GM18951 (cell line): Measurements from ENCODE around the gene CNDP1.

ENCODE experiments used
- POLR2A ChIP-seq: IDR thresholded peaks from 4 replicates; pipeline ENCODE4 v1.6.1; 2011; ENCODE audit warnings: mild to moderate bottlenecking; ENCODE audit not compliant: insufficient read length, insufficient read depth; ENCODE audit errors: extremely low read depth
- in situ Hi-C: fragments of 300-500 bp; cut with MboI; formaldehyde crosslinking; loops from one replicate; pipeline ENCODE4 v1.12.0; 2022; ENCODE audit warnings: low sequenced_read_pairs, mixed read lengths, inconsistent platforms; ENCODE audit not compliant: unreplicated experiment

The CNDP1 gene

GRCh38 chr18:74509856-74510769 is 24.2 kb upstream of the CNDP1 start:
- in situ Hi-C loops: no loop called here
- no peak for TF ChIP-seq POLR2A

- no peak for TF ChIP-seq POLR2A
- in situ Hi-C loops: no loop called here
These were observed 23.6 kb upstream of the CNDP1 start for GRCh38 chr18:74510770-74511095.

GRCh38 chr18:74511823-74512222 is 22.5 kb upstream of the CNDP1 start:
- no peak for TF ChIP-seq POLR2A
- in situ Hi-C loops: no loop called here

GRCh38 chr18:74512321-74513053 is 21.8 kb upstream of the CNDP1 start:
- no peak for TF ChIP-seq POLR2A
- in situ Hi-C loops: no loop called here

GRCh38 chr18:74513149-74513882 is 21.0 kb upstream of the CNDP1 start:
- in situ Hi-C loops: no loop called here
- TF ChIP-seq POLR2A: no peak

GRCh38 chr18:74513883-74514205 is 20.5 kb upstream of the CNDP1 start:
- in situ Hi-C loops: no loop called here
- TF ChIP-seq POLR2A: no peak

GRCh38 chr18:74514860-74515495 is 19.3 kb upstream of the CNDP1 start:
- in situ Hi-C loops: no loop called here
- no peak for TF ChIP-seq POLR2A

- no peak for TF ChIP-seq POLR2A
- in situ Hi-C loops: no loop called here
These were observed 18.6 kb upstream of the CNDP1 start for GRCh38 chr18:74515620-74516231.

GRCh38 chr18:74516271-74517235 is 17.7 kb upstream of the CNDP1 start:
- in situ Hi-C loops: no loop called here
- no peak for TF ChIP-seq POLR2A

- in situ Hi-C loops: no loop called here
- TF ChIP-seq POLR2A: no peak
These were observed 17.1 kb upstream of the CNDP1 start for GRCh38 chr18:74517236-74517630.

GRCh38 chr18:74518456-74519295 is 15.6 kb upstream of the CNDP1 start:
- TF ChIP-seq POLR2A: no peak
- in situ Hi-C loops: no loop called here
